Common myeloid progenitor, CD34-positive (primary cell): ENCODE data around the gene NUDT3.
"Not testable (repeated sequence)": the region's sequence is repeated elsewhere in the genome, so short reads cannot be mapped to it uniquely, and the experiment has no call there.

Experiments
- CTCF ChIA-PET: fragments of 350-600 bp; sonication (Branson Sonifier 250); formaldehyde crosslinking; loops from one replicate; lab custom pipeline; 2021; ENCODE audit warnings: antibody characterized with exemption; lab: Charles Lee
- POLR2A ChIA-PET: fragments of 350-600 bp; sonication (Branson Sonifier 250); formaldehyde crosslinking; loops from one replicate; lab custom pipeline; 2021; ENCODE audit warnings: antibody characterized with exemption; lab: Charles Lee
- DNase-seq, 3 donors: peaks; one replicate each; pipeline versions ENCODE4 v3.0.0 to v3.0.0-alpha.2; 2013
- H3K27ac ChIP-seq, 2 experiments: 1 replicate in 1 of 2; 2 replicates in 1 of 2; pipeline ENCODE4 v1.7.0; 2013; ENCODE audit warnings: inconsistent platforms in 2 of 2, low read length in 2 of 2, mild to moderate bottlenecking in 2 of 2, low read depth in 1 of 2, moderate library complexity in 1 of 2; ENCODE audit not compliant: severe bottlenecking in 2 of 2, insufficient read depth in 1 of 2, poor library complexity in 1 of 2
- H3K27me3 ChIP-seq, 5 experiments: replicated peaks in 2 of 5; 1 replicate in 3 of 5; 2 replicates in 2 of 5; pipeline versions ENCODE4 v1.6.1 to v1.7.0; 2013; ENCODE audit warnings: low read length in 4 of 5, mild to moderate bottlenecking in 2 of 5, moderate library complexity in 2 of 5, inconsistent platforms in 1 of 5; ENCODE audit not compliant: insufficient read depth in 5 of 5, control insufficient read depth in 4 of 5
- H3K36me3 ChIP-seq, 4 experiments: 1 replicate in 2 of 4; 2 replicates in 2 of 4; pipeline versions ENCODE4 v1.6.1 to v1.7.0; 2013; ENCODE audit warnings: low read length in 3 of 4, control low read depth in 1 of 4, mild to moderate bottlenecking in 1 of 4; ENCODE audit not compliant: control insufficient read depth in 4 of 4, insufficient read depth in 4 of 4
- H3K4me1 ChIP-seq, 4 experiments: 1 replicate in 3 of 4; 2 replicates in 1 of 4; pipeline versions ENCODE4 v1.6.1 to v1.7.1; 2013; ENCODE audit warnings: low read length in 3 of 4, mild to moderate bottlenecking in 3 of 4, control low read depth in 1 of 4, inconsistent platforms in 1 of 4, moderate library complexity in 1 of 4; ENCODE audit not compliant: control insufficient read depth in 4 of 4, insufficient read depth in 4 of 4; ENCODE audit errors: control extremely low read depth in 1 of 4
- H3K4me3 ChIP-seq, 7 experiments: 1 replicate in 4 of 7; 2 replicates in 3 of 7; pipeline versions ENCODE4 v1.5.1 to v1.7.0; 2013; ENCODE audit warnings: mild to moderate bottlenecking in 7 of 7, low read length in 6 of 7, moderate library complexity in 6 of 7, inconsistent platforms in 2 of 7, low read depth in 2 of 7, control low read depth in 1 of 7; ENCODE audit not compliant: insufficient read depth in 4 of 7, control insufficient read depth in 1 of 7; ENCODE audit errors: extremely low read depth in 1 of 7
- H3K9me3 ChIP-seq, 5 experiments: 1 replicate in 4 of 5; 2 replicates in 1 of 5; pipeline versions ENCODE4 v1.6.1 to v1.7.1; 2013; ENCODE audit warnings: low read length in 4 of 5, mild to moderate bottlenecking in 2 of 5, inconsistent platforms in 1 of 5, low read depth in 1 of 5, moderate library complexity in 1 of 5; ENCODE audit not compliant: control insufficient read depth in 4 of 5, insufficient read depth in 2 of 5; ENCODE audit errors: control extremely low read depth in 1 of 5
- WGBS: methylation state at CpG from one replicate; pipeline ENCODE4 v1.1.5; 2013; ENCODE audit not compliant: insufficient coverage; 5-methylcytosine and 5-hydroxymethylcytosine counted together

The NUDT3 gene

DNA sequence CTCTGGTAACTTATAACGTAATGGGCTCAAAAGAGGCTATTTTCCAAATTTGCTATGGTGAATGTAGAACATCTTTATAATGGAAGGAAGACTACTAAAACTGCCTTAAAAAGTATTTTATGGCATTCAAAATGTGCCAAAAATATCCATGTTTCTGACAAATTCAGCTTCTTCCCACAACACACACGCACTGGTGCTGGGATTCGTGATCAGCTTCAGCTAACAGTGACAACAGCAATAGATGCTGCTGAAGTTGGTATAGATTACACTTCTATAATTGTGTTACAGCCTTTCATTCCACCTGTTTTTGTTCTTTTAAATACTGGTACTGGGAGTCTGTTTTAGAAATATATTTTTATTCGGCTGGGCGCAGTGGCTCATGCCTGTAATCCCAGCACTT lies 19.0 kb downstream of the NUDT3 start:
- peaks cover 0 to 24% (median 16%) of the 10 kb centered on the region in 4 experiments for H3K4me1 ChIP-seq
- H3K36me3 ChIP-seq = peaks cover 4 to 9% (median 6%) of the 10 kb centered on the region in 4 experiments
- DNase-seq = no peak
- CTCF ChIA-PET = no interaction called here
- WGBS = no CpG with 5 or more reads among the region's 5 CpGs
- H3K27me3 ChIP-seq = no peaks in the 10 kb centered on the region
- no peak overlapping the region for H3K4me3 ChIP-seq
- POLR2A ChIA-PET = no interaction called here
- peak overlapping the region in 1 of 2 experiments; percentile 45 for H3K27ac ChIP-seq
- H3K9me3 ChIP-seq = no peaks in the 10 kb centered on the region

DNA sequence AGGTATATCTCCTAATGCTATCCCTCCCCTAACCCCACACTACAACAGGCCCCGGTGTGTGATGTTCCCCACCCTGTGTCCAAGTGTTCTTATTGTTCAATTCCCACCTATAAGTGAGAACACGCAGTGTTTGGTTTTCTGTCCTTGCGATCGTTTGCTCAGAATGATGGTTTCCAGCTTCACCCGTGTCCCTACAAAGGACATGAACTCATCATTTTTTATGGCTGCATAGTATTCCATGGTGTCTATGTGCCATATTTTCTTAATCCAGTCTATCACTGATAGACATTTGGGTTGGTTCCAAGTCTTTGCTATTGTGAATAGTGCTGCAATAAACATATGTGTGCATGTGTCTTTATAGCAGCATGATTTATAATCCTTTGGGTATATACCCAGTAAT lies 20.6 kb downstream of the NUDT3 start:
- Histone ChIP-seq H3K4me1 (peaks cover 0 to 24% (median 16%) of the 10 kb centered on the region in 4 experiments), H3K36me3 (peaks cover 4 to 14% (median 6%) of the 10 kb centered on the region in 4 experiments)
- 100% methylated on average over 5 of the region's 5 CpGs for WGBS
- H3K4me3 ChIP-seq, H3K27ac ChIP-seq, DNase-seq, H3K9me3 ChIP-seq, CTCF ChIA-PET, POLR2A ChIA-PET, H3K27me3 ChIP-seq: not testable (repeated sequence)

- ChIA-PET POLR2A (interaction anchor here (0.7 kb wide), 1 partner anchor 8 kb away, joined by 4 read pairs; no protein-coding TSS in a partner anchor), CTCF (interaction anchor here (0.9 kb wide), 1 partner anchor 27 kb away, joined by 3 read pairs; no protein-coding TSS in a partner anchor)
- Histone ChIP-seq H3K9me3 (no peaks in the 10 kb centered on the region), H3K4me3 (no peak overlapping the region), H3K27me3 (no peaks in the 10 kb centered on the region), H3K27ac (peak overlapping the region in 1 of 2 experiments; percentile 51), H3K4me1 (peaks cover 0 to 24% (median 16%) of the 10 kb centered on the region in 4 experiments), H3K36me3 (peaks cover 4 to 14% (median 6%) of the 10 kb centered on the region in 4 experiments)
- no peak for DNase-seq
- WGBS = 83% methylated on average over 4 of the region's 5 CpGs
Observed at GRCh38 chr6:34370361-34370760, 22.1 kb downstream of the NUDT3 start.

GRCh38 chr6:34369385-34369784 lies 23.1 kb downstream of the NUDT3 start:
- no peak for DNase-seq
- Histone ChIP-seq H3K36me3 (peaks cover 4 to 14% (median 6%) of the 10 kb centered on the region in 4 experiments), H3K27ac (no peak overlapping the region), H3K4me1 (peaks cover 0 to 22% (median 12%) of the 10 kb centered on the region in 4 experiments), H3K4me3 (no peak overlapping the region), H3K9me3 (no peaks in the 10 kb centered on the region), H3K27me3 (no peaks in the 10 kb centered on the region)
- ChIA-PET CTCF (interaction anchor here (1.8 kb wide), 1 partner anchor 46 kb away, joined by 7 read pairs; no protein-coding TSS in a partner anchor), POLR2A (no interaction called here)
- WGBS = 89% methylated on average over 3 of the region's 4 CpGs

DNA sequence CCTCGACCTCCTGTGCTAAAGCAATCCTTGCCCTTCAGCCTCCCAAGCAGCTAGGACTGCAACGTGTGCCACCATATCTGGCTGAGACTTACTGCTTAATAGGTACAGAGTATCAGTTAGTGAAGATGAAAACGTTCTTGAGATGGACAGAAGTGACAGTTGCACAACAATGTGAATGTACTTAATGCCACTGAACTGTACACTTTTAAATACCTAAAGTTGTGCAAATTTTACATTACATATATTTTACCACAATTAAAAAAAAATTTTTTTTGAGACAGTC lies 25.9 kb downstream of the NUDT3 start:
- H3K36me3 ChIP-seq = peaks cover 4 to 14% (median 6%) of the 10 kb centered on the region in 4 experiments
- POLR2A ChIA-PET = no interaction called here
- no peak overlapping the region for H3K4me3 ChIP-seq
- DNase-seq = no peak
- H3K27ac ChIP-seq = no peak overlapping the region
- CTCF ChIA-PET = interaction anchor here (0.7 kb wide), 1 partner anchor 329 kb away, joined by 3 read pairs; no protein-coding TSS in a partner anchor
- no peaks in the 10 kb centered on the region for H3K9me3 ChIP-seq
- H3K4me1 ChIP-seq = peaks cover 3 to 34% (median 15%) of the 10 kb centered on the region in 4 experiments
- 93% methylated on average over 2 of the region's 3 CpGs for WGBS
- no peaks in the 10 kb centered on the region for H3K27me3 ChIP-seq

- POLR2A ChIA-PET, CTCF ChIA-PET, H3K27me3 ChIP-seq, H3K4me3 ChIP-seq, H3K27ac ChIP-seq, H3K9me3 ChIP-seq: not testable (repeated sequence)
- 93% methylated on average over 6 of the region's 9 CpGs for WGBS
- peak in 2 of 3 donors; percentile 47 to 54 for DNase-seq
- peaks cover 3 to 34% (median 16%) of the 10 kb centered on the region in 4 experiments for H3K4me1 ChIP-seq
- peaks cover 4 to 14% (median 6%) of the 10 kb centered on the region in 4 experiments for H3K36me3 ChIP-seq
Observed at GRCh38 chr6:34365781-34366638, 26.5 kb downstream of the NUDT3 start.

DNA sequence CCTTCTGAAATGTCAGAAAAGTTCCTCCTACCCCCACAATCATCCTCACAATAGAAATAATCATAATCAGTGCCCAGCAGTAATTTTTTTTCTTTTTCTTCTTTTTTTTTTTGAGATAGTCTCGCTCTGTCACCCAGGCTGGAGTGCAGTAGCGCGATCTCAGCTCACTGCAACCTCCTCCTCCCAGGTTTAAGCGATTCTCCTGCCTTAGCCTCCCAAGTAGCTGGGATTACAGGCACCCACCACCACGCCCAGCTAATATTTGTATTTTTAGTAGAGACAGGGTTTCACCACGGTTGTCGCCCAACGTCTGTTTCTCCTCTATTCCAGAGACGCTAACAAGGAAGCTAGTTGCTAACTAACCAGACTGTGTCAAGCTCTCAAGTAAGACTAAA lies 28.8 kb downstream of the NUDT3 start:
- H3K36me3 ChIP-seq, H3K27ac ChIP-seq, DNase-seq, H3K27me3 ChIP-seq, H3K9me3 ChIP-seq: not testable (repeated sequence)
- ChIA-PET CTCF (interaction anchor here (1.1 to 2.2 kb wide), 5 partner anchors 9 to 114 kb away, joined by 3 to 6 read pairs (median 5); no protein-coding TSS in a partner anchor), POLR2A (interaction anchor here (0.5 to 0.9 kb wide), 2 partner anchors 9 to 394 kb away, joined by 3 to 4 read pairs; no protein-coding TSS in a partner anchor)
- peaks cover 3 to 32% (median 19%) of the 10 kb centered on the region in 4 experiments for H3K4me1 ChIP-seq
- no CpG with 5 or more reads among the region's 9 CpGs for WGBS
- H3K4me3 ChIP-seq = peak overlapping the region in 1 of 7 experiments; percentile 33
